ENCODE measurements around the gene BLOC1S6.

DNA sequence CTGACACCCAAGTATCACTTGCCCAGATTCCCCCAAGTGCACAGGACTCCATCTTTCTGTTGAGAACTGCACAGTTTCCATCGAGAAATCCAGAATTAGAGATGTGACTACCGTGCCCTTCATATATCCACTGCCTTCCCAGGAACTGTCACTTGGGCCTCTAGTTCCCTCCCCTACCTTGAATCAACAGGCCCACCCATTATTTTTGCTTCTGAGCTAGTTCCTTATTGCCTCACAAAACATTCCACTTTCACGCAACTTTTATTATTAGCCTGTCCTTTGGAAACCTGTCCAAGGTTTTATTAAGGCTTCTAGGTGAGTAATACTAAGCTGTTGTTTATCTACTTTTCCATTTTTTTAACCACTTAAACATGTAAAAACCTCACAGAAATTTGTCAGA lies 47.5 kb upstream of the BLOC1S6 start:
- no peak for TF ChIP-seq POLR2A (IDR thresholded peaks at IDR 0.05)
- TF ChIP-seq, protein P1, sequence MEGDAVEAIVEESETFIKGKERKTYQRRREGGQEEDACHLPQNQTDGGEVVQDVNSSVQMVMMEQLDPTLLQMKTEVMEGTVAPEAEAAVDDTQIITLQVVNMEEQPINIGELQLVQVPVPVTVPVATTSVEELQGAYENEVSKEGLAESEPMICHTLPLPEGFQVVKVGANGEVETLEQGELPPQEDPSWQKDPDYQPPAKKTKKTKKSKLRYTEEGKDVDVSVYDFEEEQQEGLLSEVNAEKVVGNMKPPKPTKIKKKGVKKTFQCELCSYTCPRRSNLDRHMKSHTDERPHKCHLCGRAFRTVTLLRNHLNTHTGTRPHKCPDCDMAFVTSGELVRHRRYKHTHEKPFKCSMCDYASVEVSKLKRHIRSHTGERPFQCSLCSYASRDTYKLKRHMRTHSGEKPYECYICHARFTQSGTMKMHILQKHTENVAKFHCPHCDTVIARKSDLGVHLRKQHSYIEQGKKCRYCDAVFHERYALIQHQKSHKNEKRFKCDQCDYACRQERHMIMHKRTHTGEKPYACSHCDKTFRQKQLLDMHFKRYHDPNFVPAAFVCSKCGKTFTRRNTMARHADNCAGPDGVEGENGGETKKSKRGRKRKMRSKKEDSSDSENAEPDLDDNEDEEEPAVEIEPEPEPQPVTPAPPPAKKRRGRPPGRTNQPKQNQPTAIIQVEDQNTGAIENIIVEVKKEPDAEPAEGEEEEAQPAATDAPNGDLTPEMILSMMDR (IDR thresholded peaks at IDR 0.05 in 8 of 11, conservative IDR thresholded peaks at IDR 0.05 in 3 of 11): no peak
